Panc1 (cell line): Measurements from ENCODE around the gene TACC2.

Source experiments
- POLR2AphosphoS5 ChIP-seq: IDR thresholded peaks from 2 replicates; pipeline ENCODE4 v1.6.1; 2012; ENCODE audit warnings: mild to moderate bottlenecking, low read depth, low read length, moderate library complexity
- REST ChIP-seq, 2 experiments: IDR thresholded peaks; 2 replicates each; pipeline ENCODE4 v1.6.1; 2011 to 2012; ENCODE audit warnings: low read depth in 2 of 2, control low read depth in 1 of 2, low read length in 1 of 2, mild to moderate bottlenecking in 1 of 2, moderate library complexity in 1 of 2; ENCODE audit not compliant: insufficient read depth in 1 of 2
- TF ChIP-seq, protein P1 (sequence below): fragments of 450-650 bp; IDR thresholded peaks from 2 replicates; pipeline ENCODE4 v1.5.1; 2017; ENCODE audit warnings: mild to moderate bottlenecking

DNA sequence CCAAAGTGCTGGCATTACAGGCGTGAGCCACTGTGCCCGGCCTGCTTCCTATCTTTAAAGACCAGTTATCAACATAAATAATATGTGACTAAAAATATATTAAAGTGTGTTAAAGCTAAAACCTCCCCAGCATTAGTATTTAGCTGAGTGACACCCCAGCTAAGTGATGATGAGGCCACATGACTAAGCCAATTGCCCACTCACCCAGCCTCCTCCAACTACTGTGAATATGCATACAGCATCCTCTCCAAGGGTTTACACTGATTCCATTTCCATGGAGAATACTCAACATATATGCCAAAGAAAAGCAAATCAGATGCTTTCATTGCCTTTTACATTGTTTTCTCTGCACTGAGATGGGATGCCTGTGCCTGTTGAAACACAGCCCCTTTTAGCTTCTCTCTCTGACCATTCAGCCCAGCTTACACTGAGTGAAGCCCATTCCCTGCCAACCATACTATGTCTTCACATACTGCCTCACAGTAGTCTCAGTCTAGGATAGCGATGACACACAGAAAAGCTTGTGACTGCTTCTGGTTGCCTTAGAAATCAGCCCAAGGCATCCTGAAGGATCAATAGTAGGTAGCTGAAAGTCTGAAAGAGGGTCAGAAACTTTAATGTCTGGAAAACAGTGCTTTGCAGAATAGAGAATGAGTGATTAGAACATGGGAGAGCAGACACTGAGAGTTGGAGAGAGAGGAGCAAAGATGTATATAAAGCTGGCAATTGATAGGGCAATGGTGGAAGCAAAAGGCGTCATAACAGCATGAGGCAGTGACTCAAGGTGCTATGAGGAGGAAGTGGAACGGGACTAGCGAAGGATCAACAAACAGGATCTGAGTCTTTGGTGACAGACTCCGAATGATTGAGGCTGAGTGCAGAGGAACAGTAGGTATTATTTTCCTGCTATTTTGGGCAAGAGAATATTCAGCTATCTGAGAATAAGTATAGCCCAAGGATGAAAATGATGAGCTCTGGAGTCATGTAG, 41.3 kb upstream of the TACC2 start:
- TF ChIP-seq, protein P1, sequence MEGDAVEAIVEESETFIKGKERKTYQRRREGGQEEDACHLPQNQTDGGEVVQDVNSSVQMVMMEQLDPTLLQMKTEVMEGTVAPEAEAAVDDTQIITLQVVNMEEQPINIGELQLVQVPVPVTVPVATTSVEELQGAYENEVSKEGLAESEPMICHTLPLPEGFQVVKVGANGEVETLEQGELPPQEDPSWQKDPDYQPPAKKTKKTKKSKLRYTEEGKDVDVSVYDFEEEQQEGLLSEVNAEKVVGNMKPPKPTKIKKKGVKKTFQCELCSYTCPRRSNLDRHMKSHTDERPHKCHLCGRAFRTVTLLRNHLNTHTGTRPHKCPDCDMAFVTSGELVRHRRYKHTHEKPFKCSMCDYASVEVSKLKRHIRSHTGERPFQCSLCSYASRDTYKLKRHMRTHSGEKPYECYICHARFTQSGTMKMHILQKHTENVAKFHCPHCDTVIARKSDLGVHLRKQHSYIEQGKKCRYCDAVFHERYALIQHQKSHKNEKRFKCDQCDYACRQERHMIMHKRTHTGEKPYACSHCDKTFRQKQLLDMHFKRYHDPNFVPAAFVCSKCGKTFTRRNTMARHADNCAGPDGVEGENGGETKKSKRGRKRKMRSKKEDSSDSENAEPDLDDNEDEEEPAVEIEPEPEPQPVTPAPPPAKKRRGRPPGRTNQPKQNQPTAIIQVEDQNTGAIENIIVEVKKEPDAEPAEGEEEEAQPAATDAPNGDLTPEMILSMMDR: no peak
- no peak for TF ChIP-seq POLR2AphosphoS5
- TF ChIP-seq REST (IDR thresholded peaks at IDR 0.05; ENCODE audit: insufficient read depth in 1 of 2, low read depth in 2 of 2, low read length in 1 of 2): no peak
